Measurements from ENCODE around the gene HDGFL1.

DNA sequence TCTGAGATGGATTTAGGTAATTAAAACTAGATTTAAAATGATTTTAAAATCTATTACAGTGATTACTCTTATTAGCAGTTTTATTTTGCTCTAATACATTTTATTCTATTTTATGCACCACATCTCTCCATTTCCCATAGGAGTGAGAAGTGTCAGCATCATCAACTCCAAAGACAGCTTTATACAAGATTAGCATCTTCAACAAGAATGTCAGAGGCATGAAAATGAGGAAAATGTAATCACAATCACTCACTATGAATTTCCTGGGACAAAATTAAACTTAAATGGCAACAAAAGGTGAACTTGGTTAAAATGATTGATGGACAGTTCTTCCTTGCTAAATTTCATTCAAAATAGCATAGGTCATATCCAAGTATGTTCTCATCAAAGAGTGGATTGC is 19.8 kb downstream of the HDGFL1 start:
- TF ChIP-seq EZH2 (IDR thresholded peaks at IDR 0.05; ENCODE audit: insufficient read depth, poor library complexity, severe bottlenecking): no peak
- no peak for TF ChIP-seq EZH2phosphoT487 (IDR thresholded peaks at IDR 0.05; ENCODE audit: insufficient read depth, low read depth)
